ENCODE results near the gene EXD2. TPM values are rescaled to one million over a fixed set of nuclear protein-coding genes. Genes with fewer than 3 reads are reported as not detected.

The EXD2 gene
- total and polyA plus RNA-seq, 2 of the 13 experiments (the other 11 are each of a cell fraction or from before 2014, with no cell fraction given): 9.5 to 15.1 TPM

- no peak for TF ChIP-seq ATF7-NPFF (CRISPR knock-in tag; IDR thresholded peaks at IDR 0.05; ENCODE audit: low read depth)
These were observed at the start of gene EXD2 (continued) for GRCh38 chr14:69191340-69192111.

DNA sequence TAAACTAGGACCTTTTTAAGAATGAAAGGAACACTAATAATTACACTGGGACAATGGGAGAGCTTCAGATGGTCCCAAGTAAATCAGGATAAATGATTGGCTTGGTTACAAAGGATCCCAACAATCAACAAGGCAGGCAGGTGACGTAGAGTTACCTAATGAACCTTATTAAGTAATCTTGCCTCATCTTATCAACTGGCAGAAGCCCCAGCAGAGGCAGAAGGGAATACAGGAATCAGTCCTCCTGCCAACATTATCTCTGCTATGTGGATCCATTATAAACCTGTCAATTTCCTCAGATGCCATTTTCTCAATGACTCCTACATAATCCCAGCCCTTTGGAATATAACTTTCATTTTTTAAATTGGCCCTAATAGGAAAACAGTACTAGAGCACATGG lies 49.7 kb upstream of the EXD2 start:
- POLR2A ChIA-PET: no interaction called here
- no peak overlapping the region for H3K27ac ChIP-seq (ENCODE audit: extremely low read length, insufficient read depth, low read length)
- no peaks in the 10 kb centered on the region for H3K9me3 ChIP-seq (ENCODE audit: low read length)
- H4K20me1 ChIP-seq (ENCODE audit: insufficient read depth, low read length): no peaks in the 10 kb centered on the region
- no peaks in the 10 kb centered on the region for H3K4me1 ChIP-seq (ENCODE audit: insufficient read depth, low read length)
- no peak for FAIRE-seq
- intact Hi-C loops (cut with micrococcal nuclease; ENCODE audit: unreplicated experiment): no loop called here
- H3K27me3 ChIP-seq (ENCODE audit: control insufficient read depth in 1 of 2, insufficient read depth in 2 of 2, low read length in 2 of 2): no peaks in the 10 kb centered on the region
- TF ChIP-seq CC2D1A (CRISPR knock-in tag; IDR thresholded peaks at IDR 0.05) (no peak), E2F2 (CRISPR knock-in tag; IDR thresholded peaks at IDR 0.05; ENCODE audit: borderline replicate concordance) (no peak), ATF1 (CRISPR knock-in tag; IDR thresholded peaks at IDR 0.05) (no peak), ZNF775 (CRISPR knock-in tag; IDR thresholded peaks at IDR 0.05; ENCODE audit: borderline replicate concordance) (no peak), HNRNPH1 (optimal IDR thresholded peaks at IDR 0.05; ENCODE audit: low read depth, low read length) (no peak), ZNF720 (CRISPR knock-in tag; IDR thresholded peaks at IDR 0.05) (no peak), DMAP1 (CRISPR knock-in tag; IDR thresholded peaks at IDR 0.05) (no peak), ZNF263 (CRISPR knock-in tag; IDR thresholded peaks at IDR 0.05) (no peak)
- no peak for DNase-seq (ENCODE audit: low spot score)
- no peak for ATAC-seq
- in situ Hi-C loops (cut with HindIII; ENCODE audit: extremely low pct_ligation_motif_present, low pct_unique_long_range_greater_than_20kb): no loop called here
- no TSS peak for BruUV-seq (replicated peaks)
- 94% methylated on average over 1 of the region's 1 CpG for WGBS (ENCODE audit: low lambda C conversion rate)
- H3K9ac ChIP-seq (ENCODE audit: insufficient read depth, low read depth, low read length): no peak overlapping the region
- no peak overlapping the region for H3K4me2 ChIP-seq (ENCODE audit: low read depth, low read length)
- H3K4me3 ChIP-seq (replicated peaks in 1 of 3; ENCODE audit: insufficient read depth in 1 of 3, low read depth in 2 of 3, low read length in 3 of 3): no peak overlapping the region
- CTCF ChIA-PET (ENCODE audit: low intra/inter-chr PET ratio, low total read pairs): no interaction called here
- H3K36me3 ChIP-seq (replicated peaks in 1 of 2; ENCODE audit: control insufficient read depth in 1 of 2, insufficient read depth in 2 of 2, low read length in 2 of 2): peaks cover 0 to 15% of the 10 kb centered on the region in 2 experiments; a peak in 2 of 5 replicates
- H2AFZ ChIP-seq (ENCODE audit: low read length): no peak overlapping the region
- H3K79me2 ChIP-seq (ENCODE audit: insufficient read depth, low read length): peaks cover 53% of the 10 kb centered on the region

All from HepG2 (cell line).